GM20000 (cell line): ENCODE measurements around the gene VAV3.

ENCODE experiments used
- DNase-seq: peaks from one replicate; pipeline ENCODE4 v3.0.0; 2012; ENCODE audit warnings: low spot score
- CTCF ChIP-seq: IDR thresholded peaks from 2 replicates; pipeline ENCODE4 v1.5.1; 2012; ENCODE audit warnings: mild to moderate bottlenecking, control low read depth; ENCODE audit errors: extremely low read depth, missing control alignments

The VAV3 gene

GRCh38 chr1:108000620-108001111 lies 35.7 kb upstream of the VAV3 start:
- TF ChIP-seq CTCF: no peak
- no peak for DNase-seq

- DNase-seq: no peak
- no peak for TF ChIP-seq CTCF
Observed at GRCh38 chr1:108000184-108000583, 35.2 kb upstream of the VAV3 start.

GRCh38 chr1:107997866-107998265 lies 32.9 kb upstream of the VAV3 start:
- DNase-seq: no peak
- no peak for TF ChIP-seq CTCF

GRCh38 chr1:107993920-107994319 lies 28.9 kb upstream of the VAV3 start:
- no peak for DNase-seq
- no peak for TF ChIP-seq CTCF

GRCh38 chr1:107992347-107992746 lies 27.4 kb upstream of the VAV3 start:
- TF ChIP-seq CTCF: no peak
- no peak for DNase-seq

GRCh38 chr1:107991371-107992066 lies 26.5 kb upstream of the VAV3 start:
- DNase-seq: no peak
- TF ChIP-seq CTCF: no peak

GRCh38 chr1:107990606-107991005 lies 25.6 kb upstream of the VAV3 start:
- no peak for TF ChIP-seq CTCF
- DNase-seq: no peak
